Mesothelial cell of epicardium (in vitro differentiated cells): ENCODE data around the gene MTA1. TPM values are rescaled to one million over a fixed set of nuclear protein-coding genes. Genes with fewer than 3 reads are reported as not detected.

Experiments
- DNase-seq, 2 experiments: peaks; one replicate each; pipeline ENCODE4 v3.0.0; 2021; ENCODE audit warnings: low spot score in 2 of 2; ENCODE audit not compliant: unreplicated experiment in 2 of 2
- H3K27ac Mint-ChIP-seq: 2 replicates; pipeline ENCODE4 v1.8.0; 2021; ENCODE audit warnings: mixed read lengths
- H3K27me3 Mint-ChIP-seq: 2 replicates; pipeline ENCODE4 v1.8.0; 2021; ENCODE audit warnings: low read depth, mixed read lengths
- H3K36me3 Mint-ChIP-seq: 2 replicates; pipeline ENCODE4 v1.8.0; 2021; ENCODE audit warnings: mixed read lengths
- H3K4me1 Mint-ChIP-seq: 2 replicates; pipeline ENCODE4 v1.8.0; 2021; ENCODE audit warnings: mixed read lengths
- H3K4me3 Mint-ChIP-seq: 2 replicates; pipeline ENCODE4 v1.8.0; 2021; ENCODE audit warnings: mild to moderate bottlenecking, moderate library complexity, mixed read lengths
- H3K9me3 Mint-ChIP-seq: 2 replicates; pipeline ENCODE4 v1.8.0; 2021; ENCODE audit warnings: mixed read lengths
- CTCF ChIP-seq: fragments of 200-600 bp; sonication (generic); IDR thresholded peaks from one replicate; pipeline ENCODE4 v1.5.0; 2021; ENCODE audit warnings: antibody characterized with exemption; ENCODE audit not compliant: unreplicated experiment
- total RNA-seq: library from RNA; stranded (reverse); gene quantifications from 3 replicates; pipeline ENCODE4 v1.2.1, GENCODE V29; 2021

MTA1 gene
- total RNA-seq, 1 donor from 2014 or later: 259 TPM

- no peaks in the 10 kb centered on the region for H3K27me3 Mint-ChIP-seq
- H3K36me3 Mint-ChIP-seq: peaks cover 4% of the 10 kb centered on the region
- no peak for TF ChIP-seq CTCF
- H3K4me1 Mint-ChIP-seq: no peaks in the 10 kb centered on the region
- no peak overlapping the region for H3K27ac Mint-ChIP-seq
- no peak for DNase-seq
- H3K4me3 Mint-ChIP-seq: no peak overlapping the region
- no peaks in the 10 kb centered on the region for H3K9me3 Mint-ChIP-seq
These were observed 30.1 kb upstream of the MTA1 start for GRCh38 chr14:105389534-105389933.

- no peaks in the 10 kb centered on the region for H3K27me3 Mint-ChIP-seq
- H3K27ac Mint-ChIP-seq: no peak overlapping the region
- no peaks in the 10 kb centered on the region for H3K9me3 Mint-ChIP-seq
- TF ChIP-seq CTCF: no peak
- no peak overlapping the region for H3K4me3 Mint-ChIP-seq
- no peaks in the 10 kb centered on the region for H3K4me1 Mint-ChIP-seq
- peaks cover 6% of the 10 kb centered on the region for H3K36me3 Mint-ChIP-seq
- DNase-seq: no peak
These were observed 29.4 kb upstream of the MTA1 start for GRCh38 chr14:105389976-105390848.

GRCh38 chr14:105390849-105391500, 28.7 kb upstream of the MTA1 start:
- no peaks in the 10 kb centered on the region for H3K9me3 Mint-ChIP-seq
- no peak overlapping the region for H3K4me3 Mint-ChIP-seq
- H3K4me1 Mint-ChIP-seq: no peaks in the 10 kb centered on the region
- DNase-seq: no peak
- H3K36me3 Mint-ChIP-seq: peaks cover 4% of the 10 kb centered on the region
- H3K27ac Mint-ChIP-seq: no peak overlapping the region
- H3K27me3 Mint-ChIP-seq: no peaks in the 10 kb centered on the region
- TF ChIP-seq CTCF: no peak

GRCh38 chr14:105391541-105391940, 28.1 kb upstream of the MTA1 start:
- no peaks in the 10 kb centered on the region for H3K4me1 Mint-ChIP-seq
- no peak overlapping the region for H3K4me3 Mint-ChIP-seq
- H3K27me3 Mint-ChIP-seq: no peaks in the 10 kb centered on the region
- H3K36me3 Mint-ChIP-seq: peaks cover 4% of the 10 kb centered on the region
- no peak overlapping the region for H3K27ac Mint-ChIP-seq
- H3K9me3 Mint-ChIP-seq: no peaks in the 10 kb centered on the region
- no peak for TF ChIP-seq CTCF
- no peak for DNase-seq

- no peak for DNase-seq
These were observed 27.2 kb upstream of the MTA1 start for GRCh38 chr14:105392131-105393090.

More at GRCh38 chr14:105392131-105393090, 27.2 kb upstream of the MTA1 start:
- no peaks in the 10 kb centered on the region for H3K9me3 Mint-ChIP-seq
- peaks cover 4% of the 10 kb centered on the region for H3K36me3 Mint-ChIP-seq
- no peaks in the 10 kb centered on the region for H3K4me1 Mint-ChIP-seq
- H3K4me3 Mint-ChIP-seq: no peak overlapping the region
- H3K27ac Mint-ChIP-seq: no peak overlapping the region
- no peak for TF ChIP-seq CTCF
- H3K27me3 Mint-ChIP-seq: no peaks in the 10 kb centered on the region
